Endothelial cell of umbilical vein (primary cell): ENCODE data around the gene RASA2.

Source experiments
- EZH2 ChIP-seq: IDR thresholded peaks from 2 replicates; pipeline ENCODE4 v1.6.1; 2012; ENCODE audit warnings: borderline replicate concordance, low read depth, mild to moderate bottlenecking, moderate library complexity, low read length, inconsistent platforms; ENCODE audit not compliant: severe bottlenecking
- POLR2A ChIP-seq: IDR thresholded peaks from 2 replicates; pipeline ENCODE4 v1.6.1; 2012; ENCODE audit warnings: low read depth, mild to moderate bottlenecking, control low read depth, low read length
- POLR2AphosphoS5 ChIP-seq: IDR thresholded peaks from 2 replicates; pipeline ENCODE4 v1.6.1; 2012; ENCODE audit warnings: low read depth, mild to moderate bottlenecking, control low read depth, low read length, moderate library complexity; ENCODE audit not compliant: insufficient read depth
- TF ChIP-seq, protein P1 (sequence below), 2 donors: IDR thresholded peaks; 1 replicate in 1 of 2; 2 replicates in 1 of 2; pipeline ENCODE4 v1.5.1; 2011; ENCODE audit warnings: low read length in 2 of 2, mild to moderate bottlenecking in 2 of 2, moderate library complexity in 2 of 2, control low read depth in 1 of 2, inconsistent platforms in 1 of 2, low read depth in 1 of 2; ENCODE audit not compliant: insufficient read depth in 1 of 2; ENCODE audit errors: extremely low read depth in 1 of 2
- TF ChIP-seq, protein P2 (sequence below): IDR thresholded peaks from 2 replicates; pipeline ENCODE4 v1.6.1; 2011; ENCODE audit not compliant: insufficient read depth, insufficient read length

DNA sequence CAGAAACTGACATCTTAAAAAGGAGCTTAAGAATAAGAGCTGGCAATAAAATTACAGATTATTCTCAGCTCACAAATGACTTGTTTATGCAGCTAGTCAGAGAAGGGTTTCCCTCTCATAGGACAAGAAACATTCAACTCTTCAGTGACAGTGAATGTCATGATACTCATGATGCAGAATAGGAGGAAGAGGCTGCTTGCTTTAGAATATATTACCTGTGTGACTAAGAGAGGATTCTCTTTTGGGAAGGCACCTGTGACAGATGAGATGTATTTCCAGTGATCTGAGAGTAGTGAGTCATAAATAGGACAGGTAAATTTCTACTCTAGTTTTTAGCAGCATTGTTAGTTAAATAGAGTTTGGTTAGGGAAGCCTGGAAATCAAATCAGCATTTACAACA lies 39.9 kb downstream of the RASA2 start:
- TF ChIP-seq, protein P1, sequence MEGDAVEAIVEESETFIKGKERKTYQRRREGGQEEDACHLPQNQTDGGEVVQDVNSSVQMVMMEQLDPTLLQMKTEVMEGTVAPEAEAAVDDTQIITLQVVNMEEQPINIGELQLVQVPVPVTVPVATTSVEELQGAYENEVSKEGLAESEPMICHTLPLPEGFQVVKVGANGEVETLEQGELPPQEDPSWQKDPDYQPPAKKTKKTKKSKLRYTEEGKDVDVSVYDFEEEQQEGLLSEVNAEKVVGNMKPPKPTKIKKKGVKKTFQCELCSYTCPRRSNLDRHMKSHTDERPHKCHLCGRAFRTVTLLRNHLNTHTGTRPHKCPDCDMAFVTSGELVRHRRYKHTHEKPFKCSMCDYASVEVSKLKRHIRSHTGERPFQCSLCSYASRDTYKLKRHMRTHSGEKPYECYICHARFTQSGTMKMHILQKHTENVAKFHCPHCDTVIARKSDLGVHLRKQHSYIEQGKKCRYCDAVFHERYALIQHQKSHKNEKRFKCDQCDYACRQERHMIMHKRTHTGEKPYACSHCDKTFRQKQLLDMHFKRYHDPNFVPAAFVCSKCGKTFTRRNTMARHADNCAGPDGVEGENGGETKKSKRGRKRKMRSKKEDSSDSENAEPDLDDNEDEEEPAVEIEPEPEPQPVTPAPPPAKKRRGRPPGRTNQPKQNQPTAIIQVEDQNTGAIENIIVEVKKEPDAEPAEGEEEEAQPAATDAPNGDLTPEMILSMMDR (IDR thresholded peaks at IDR 0.05; ENCODE audit: extremely low read depth in 1 of 2, insufficient read depth in 1 of 2, low read depth in 1 of 2, low read length in 2 of 2) = no peak
- TF ChIP-seq POLR2A (no peak), POLR2AphosphoS5 (no peak), EZH2 (no peak)
- TF ChIP-seq, protein P2, sequence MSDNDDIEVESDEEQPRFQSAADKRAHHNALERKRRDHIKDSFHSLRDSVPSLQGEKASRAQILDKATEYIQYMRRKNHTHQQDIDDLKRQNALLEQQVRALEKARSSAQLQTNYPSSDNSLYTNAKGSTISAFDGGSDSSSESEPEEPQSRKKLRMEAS = no peak
